Panc1 (cell line): ENCODE data around the gene RAI2. TPM values are rescaled to one million over a fixed set of nuclear protein-coding genes. Genes with fewer than 3 reads are reported as not detected.

Source experiments
- ATAC-seq: fragments of 200-7000 bp; cut with Tn5 transposase; 2 replicates; pipeline ENCODE4 v1.9.1; 2020; ENCODE audit warnings: mild to moderate bottlenecking, moderate library complexity
- BruUV-seq: library from RNA; stranded (reverse); fragments of 400-500 nt; replicated peaks from 2 replicates; lab custom pipeline; 2021; lab: Mats Ljungman, UMichigan
- CTCF ChIA-PET: fragments of 300-600 bp; sonication (Branson Sonifier 250); formaldehyde crosslinking; loops from one replicate; lab custom pipeline; 2022; ENCODE audit warnings: antibody characterized with exemption; lab: Charles Lee
- POLR2A ChIA-PET: fragments of 300-600 bp; sonication (Branson Sonifier 250); formaldehyde crosslinking; loops from one replicate; lab custom pipeline; 2022; ENCODE audit warnings: antibody characterized with exemption; lab: Charles Lee
- DNase-seq: peaks from one replicate; pipeline ENCODE4 v3.0.0-alpha.2; 2010; ENCODE audit warnings: low read depth, low spot score
- H3K27ac ChIP-seq: 2 replicates; pipeline ENCODE4 v1.5.1; 2011; ENCODE audit warnings: mild to moderate bottlenecking, low read length, inconsistent platforms
- H3K27me3 ChIP-seq: fragments of 200-500 bp; sonication (Bioruptor generic); 2 replicates; pipeline ENCODE4 v1.6.0; 2014; ENCODE audit warnings: low read length, inconsistent platforms; ENCODE audit not compliant: control insufficient read depth, insufficient read depth
- H3K36me3 ChIP-seq: fragments of 200-500 bp; sonication (Bioruptor generic); 2 replicates; pipeline ENCODE4 v1.5.1; 2014; ENCODE audit warnings: inconsistent platforms, mild to moderate bottlenecking, low read length, moderate library complexity; ENCODE audit not compliant: control insufficient read depth, insufficient read depth
- H3K4me1 ChIP-seq: 2 replicates; pipeline ENCODE4 v1.5.1; 2011; ENCODE audit warnings: inconsistent platforms, mild to moderate bottlenecking, low read length, moderate library complexity; ENCODE audit not compliant: control insufficient read depth, insufficient read depth
- H3K4me3 ChIP-seq, 2 experiments: 2 replicates each; pipeline ENCODE4 v1.5.1; 2011 to 2012; ENCODE audit warnings: low read depth in 2 of 2, low read length in 2 of 2, mild to moderate bottlenecking in 2 of 2, inconsistent platforms in 1 of 2, moderate library complexity in 1 of 2
- H3K9me3 ChIP-seq: fragments of 200-500 bp; sonication (Bioruptor generic); 2 replicates; pipeline ENCODE4 v1.5.1; 2014; ENCODE audit warnings: low read depth, mild to moderate bottlenecking, inconsistent platforms, low read length, moderate library complexity; ENCODE audit not compliant: control insufficient read depth, insufficient read depth
- POLR2AphosphoS5 ChIP-seq: IDR thresholded peaks from 2 replicates; pipeline ENCODE4 v1.6.1; 2012; ENCODE audit warnings: mild to moderate bottlenecking, low read depth, low read length, moderate library complexity
- SIN3A ChIP-seq: IDR thresholded peaks from 2 replicates; pipeline ENCODE4 v1.6.1; 2012; ENCODE audit warnings: low read depth, mild to moderate bottlenecking, low read length, moderate library complexity, borderline replicate concordance; ENCODE audit not compliant: insufficient read depth
- TCF7L2 ChIP-seq: IDR thresholded peaks from 2 replicates; pipeline ENCODE4 v1.6.1; 2011; ENCODE audit warnings: mild to moderate bottlenecking, low read depth, low read length, inconsistent platforms
- in situ Hi-C: cut with HindIII; loops from 2 replicates; pipeline ENCODE4 v1.10.0; 2016; ENCODE audit warnings: low sequenced_read_pairs, low pct_unique_long_range_greater_than_20kb
- intact Hi-C: fragments of 100-400 bp; cut with micrococcal nuclease; formaldehyde crosslinking; loops from one replicate; pipeline ENCODE4 v1.10.0; 2022; ENCODE audit not compliant: unreplicated experiment
- total RNA-seq: library from RNA; stranded (reverse); gene quantifications from one replicate; pipeline ENCODE4 v1.2.1, GENCODE V29; 2021; ENCODE audit not compliant: unreplicated experiment
- TF ChIP-seq, protein P1 (sequence below), 2 experiments: IDR thresholded peaks; 2 replicates each; pipeline ENCODE4 v1.6.1; 2011 to 2012; ENCODE audit warnings: low read depth in 2 of 2, control low read depth in 1 of 2, low read length in 1 of 2, mild to moderate bottlenecking in 1 of 2, moderate library complexity in 1 of 2; ENCODE audit not compliant: insufficient read depth in 1 of 2
- TF ChIP-seq, protein P2 (sequence below): fragments of 450-650 bp; IDR thresholded peaks from 2 replicates; pipeline ENCODE4 v1.5.1; 2017; ENCODE audit warnings: mild to moderate bottlenecking

RAI2 gene
- total RNA-seq, 1 experiment from 2014 or later = 0.13 TPM

DNA sequence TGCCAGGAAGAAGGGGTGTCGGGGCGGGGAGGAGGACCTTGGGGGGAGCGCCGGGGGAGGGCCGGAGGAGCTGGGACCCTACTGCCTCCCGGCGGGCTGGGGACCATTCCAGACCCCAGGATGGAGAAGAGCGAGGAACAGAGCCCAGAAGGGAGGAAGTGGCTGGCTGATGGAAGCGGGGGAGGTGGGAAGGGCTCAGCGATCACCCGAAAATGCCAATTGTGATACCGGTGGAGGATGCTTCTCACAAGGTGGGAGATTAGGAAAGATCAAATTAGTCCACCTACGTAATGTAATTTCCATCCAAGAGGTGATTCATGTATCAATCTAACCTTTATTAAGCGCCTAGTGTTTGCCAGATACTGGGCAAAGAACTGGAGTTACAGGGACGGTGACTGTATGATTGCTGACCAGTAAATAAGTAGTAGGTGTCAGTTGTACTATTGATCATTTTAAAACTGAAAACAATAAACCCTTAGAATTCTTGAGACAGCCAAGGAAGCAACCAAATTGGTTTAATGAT is 452 bp upstream of the RAI2 start:
- intact Hi-C loops (no loop called here), in situ Hi-C loops (no loop called here)
- ChIA-PET CTCF (no interaction called here), POLR2A (no interaction called here)
- H3K36me3 ChIP-seq = no peaks in the 10 kb centered on the region
- DNase-seq = no peak
- TF ChIP-seq, protein P1, sequence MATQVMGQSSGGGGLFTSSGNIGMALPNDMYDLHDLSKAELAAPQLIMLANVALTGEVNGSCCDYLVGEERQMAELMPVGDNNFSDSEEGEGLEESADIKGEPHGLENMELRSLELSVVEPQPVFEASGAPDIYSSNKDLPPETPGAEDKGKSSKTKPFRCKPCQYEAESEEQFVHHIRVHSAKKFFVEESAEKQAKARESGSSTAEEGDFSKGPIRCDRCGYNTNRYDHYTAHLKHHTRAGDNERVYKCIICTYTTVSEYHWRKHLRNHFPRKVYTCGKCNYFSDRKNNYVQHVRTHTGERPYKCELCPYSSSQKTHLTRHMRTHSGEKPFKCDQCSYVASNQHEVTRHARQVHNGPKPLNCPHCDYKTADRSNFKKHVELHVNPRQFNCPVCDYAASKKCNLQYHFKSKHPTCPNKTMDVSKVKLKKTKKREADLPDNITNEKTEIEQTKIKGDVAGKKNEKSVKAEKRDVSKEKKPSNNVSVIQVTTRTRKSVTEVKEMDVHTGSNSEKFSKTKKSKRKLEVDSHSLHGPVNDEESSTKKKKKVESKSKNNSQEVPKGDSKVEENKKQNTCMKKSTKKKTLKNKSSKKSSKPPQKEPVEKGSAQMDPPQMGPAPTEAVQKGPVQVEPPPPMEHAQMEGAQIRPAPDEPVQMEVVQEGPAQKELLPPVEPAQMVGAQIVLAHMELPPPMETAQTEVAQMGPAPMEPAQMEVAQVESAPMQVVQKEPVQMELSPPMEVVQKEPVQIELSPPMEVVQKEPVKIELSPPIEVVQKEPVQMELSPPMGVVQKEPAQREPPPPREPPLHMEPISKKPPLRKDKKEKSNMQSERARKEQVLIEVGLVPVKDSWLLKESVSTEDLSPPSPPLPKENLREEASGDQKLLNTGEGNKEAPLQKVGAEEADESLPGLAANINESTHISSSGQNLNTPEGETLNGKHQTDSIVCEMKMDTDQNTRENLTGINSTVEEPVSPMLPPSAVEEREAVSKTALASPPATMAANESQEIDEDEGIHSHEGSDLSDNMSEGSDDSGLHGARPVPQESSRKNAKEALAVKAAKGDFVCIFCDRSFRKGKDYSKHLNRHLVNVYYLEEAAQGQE (IDR thresholded peaks at IDR 0.05; ENCODE audit: insufficient read depth in 1 of 2, low read depth in 2 of 2, low read length in 1 of 2) = no peak
- TF ChIP-seq, protein P2, sequence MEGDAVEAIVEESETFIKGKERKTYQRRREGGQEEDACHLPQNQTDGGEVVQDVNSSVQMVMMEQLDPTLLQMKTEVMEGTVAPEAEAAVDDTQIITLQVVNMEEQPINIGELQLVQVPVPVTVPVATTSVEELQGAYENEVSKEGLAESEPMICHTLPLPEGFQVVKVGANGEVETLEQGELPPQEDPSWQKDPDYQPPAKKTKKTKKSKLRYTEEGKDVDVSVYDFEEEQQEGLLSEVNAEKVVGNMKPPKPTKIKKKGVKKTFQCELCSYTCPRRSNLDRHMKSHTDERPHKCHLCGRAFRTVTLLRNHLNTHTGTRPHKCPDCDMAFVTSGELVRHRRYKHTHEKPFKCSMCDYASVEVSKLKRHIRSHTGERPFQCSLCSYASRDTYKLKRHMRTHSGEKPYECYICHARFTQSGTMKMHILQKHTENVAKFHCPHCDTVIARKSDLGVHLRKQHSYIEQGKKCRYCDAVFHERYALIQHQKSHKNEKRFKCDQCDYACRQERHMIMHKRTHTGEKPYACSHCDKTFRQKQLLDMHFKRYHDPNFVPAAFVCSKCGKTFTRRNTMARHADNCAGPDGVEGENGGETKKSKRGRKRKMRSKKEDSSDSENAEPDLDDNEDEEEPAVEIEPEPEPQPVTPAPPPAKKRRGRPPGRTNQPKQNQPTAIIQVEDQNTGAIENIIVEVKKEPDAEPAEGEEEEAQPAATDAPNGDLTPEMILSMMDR = no peak
- no peak for TF ChIP-seq TCF7L2
- no peak for TF ChIP-seq SIN3A
- TF ChIP-seq POLR2AphosphoS5 = no peak
- H3K9me3 ChIP-seq = no peaks in the 10 kb centered on the region
- no peaks in the 10 kb centered on the region for H3K4me1 ChIP-seq
- peaks cover 4% of the 10 kb centered on the region for H3K27me3 ChIP-seq
- no TSS peak for BruUV-seq
- no peak overlapping the region for H3K4me3 ChIP-seq
- H3K27ac ChIP-seq = no peak overlapping the region
- ATAC-seq = no peak

DNA sequence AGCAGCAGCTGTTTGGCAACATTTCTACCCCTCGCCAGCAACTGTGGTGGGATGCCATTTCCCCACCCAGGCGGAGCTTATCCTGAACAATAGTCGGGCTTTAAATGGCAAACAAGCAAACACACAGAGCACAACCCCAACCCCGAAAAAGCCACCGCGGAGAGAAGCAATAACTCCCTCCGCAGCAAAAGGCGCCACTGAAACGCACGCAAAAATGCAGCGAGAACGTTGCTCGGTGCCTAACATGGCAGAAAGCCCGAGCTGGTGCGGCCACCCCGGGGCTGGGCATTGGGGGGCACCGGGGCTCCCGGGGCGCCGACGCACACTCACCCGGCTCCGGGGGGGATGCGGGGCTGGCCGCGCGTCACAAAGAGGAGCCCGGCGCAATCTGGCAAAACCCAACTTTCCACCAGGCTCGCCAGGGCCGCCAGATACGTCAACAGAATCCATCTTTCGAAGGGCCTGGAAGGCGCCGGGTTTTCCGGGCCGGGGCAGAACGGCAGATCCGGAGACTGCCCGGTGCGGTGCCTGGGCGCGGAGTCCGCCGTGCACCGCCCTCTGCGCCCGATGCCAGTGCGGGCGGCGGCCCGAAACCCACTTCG is 818 bp downstream of the RAI2 start:
- BruUV-seq = no TSS peak
- DNase-seq (no peak), ATAC-seq (peak; percentile 42; the same call in 1 of the 2 replicates)
- in situ Hi-C loops = no loop called here
- peaks cover 4% of the 10 kb centered on the region for H3K27me3 ChIP-seq
- intact Hi-C loops = no loop called here
- peak overlapping the region; percentile 13 to 18; a peak in 2 of 4 replicates for H3K4me3 ChIP-seq
- no peak overlapping the region for H3K27ac ChIP-seq
- H3K4me1 ChIP-seq = no peaks in the 10 kb centered on the region
- ChIA-PET CTCF (no interaction called here), POLR2A (no interaction called here)
- no peaks in the 10 kb centered on the region for H3K36me3 ChIP-seq
- TF ChIP-seq, protein P2 = no peak
- H3K9me3 ChIP-seq = no peaks in the 10 kb centered on the region
